ENCODE data around the gene UBAC2.

- TF ChIP-seq CTCF (IDR thresholded peaks at IDR 0.05), result no peak
- no peak for TF ChIP-seq ZFX (IDR thresholded peaks at IDR 0.05; ENCODE audit: borderline replicate concordance)
These were observed 158.9 kb downstream of the UBAC2 start for GRCh38 chr13:99359528-99359927.
